Endothelial cell of umbilical vein (primary cell): ENCODE data around the gene TMCO1.

Experiments used
- CTCF ChIP-seq, 2 donors: IDR thresholded peaks; 1 replicate in 1 of 2; 2 replicates in 1 of 2; pipeline ENCODE4 v1.5.1; 2011; ENCODE audit warnings: low read length in 2 of 2, mild to moderate bottlenecking in 2 of 2, moderate library complexity in 2 of 2, control low read depth in 1 of 2, inconsistent platforms in 1 of 2, low read depth in 1 of 2; ENCODE audit not compliant: insufficient read depth in 1 of 2; ENCODE audit errors: extremely low read depth in 1 of 2
- EZH2 ChIP-seq: IDR thresholded peaks from 2 replicates; pipeline ENCODE4 v1.6.1; 2012; ENCODE audit warnings: borderline replicate concordance, low read depth, mild to moderate bottlenecking, moderate library complexity, low read length, inconsistent platforms; ENCODE audit not compliant: severe bottlenecking
- GATA2 ChIP-seq: IDR thresholded peaks from 2 replicates; pipeline ENCODE4 v1.7.0; 2011; ENCODE audit warnings: low read depth, mild to moderate bottlenecking, moderate library complexity, mixed read lengths, low read length; ENCODE audit not compliant: insufficient read length, insufficient read depth
- JUN ChIP-seq: IDR thresholded peaks from 2 replicates; pipeline ENCODE4 v1.6.1; 2011; ENCODE audit warnings: borderline replicate concordance, low read depth; ENCODE audit not compliant: insufficient read length, insufficient read depth
- MAX ChIP-seq: IDR thresholded peaks from 2 replicates; pipeline ENCODE4 v1.6.1; 2011; ENCODE audit not compliant: insufficient read depth, insufficient read length
- MYC ChIP-seq: IDR thresholded peaks from one replicate; pipeline ENCODE4 v1.6.1; 2011; ENCODE audit warnings: mild to moderate bottlenecking, low read depth, low read length
- POLR2A ChIP-seq: IDR thresholded peaks from 2 replicates; pipeline ENCODE4 v1.6.1; 2012; ENCODE audit warnings: low read depth, mild to moderate bottlenecking, control low read depth, low read length
- POLR2AphosphoS5 ChIP-seq: IDR thresholded peaks from 2 replicates; pipeline ENCODE4 v1.6.1; 2012; ENCODE audit warnings: low read depth, mild to moderate bottlenecking, control low read depth, low read length, moderate library complexity; ENCODE audit not compliant: insufficient read depth

- TF ChIP-seq EZH2 (no peak), POLR2A (no peak), CTCF (IDR thresholded peaks at IDR 0.05; ENCODE audit: extremely low read depth in 1 of 2, insufficient read depth in 1 of 2, low read depth in 1 of 2, low read length in 2 of 2) (no peak), POLR2AphosphoS5 (no peak), MAX (no peak), GATA2 (no peak), JUN (no peak), MYC (no peak)
These were observed 47.5 kb upstream of the TMCO1 start for GRCh38 chr1:165816157-165816556.
